K562 (cell line): ENCODE results near the gene OR13C8. TPM values are rescaled to one million over a fixed set of nuclear protein-coding genes. Genes with fewer than 3 reads are reported as not detected.

Source experiments
- ATAC-seq: fragments of 200-7000 bp; cut with Tn5 transposase; 3 replicates; pipeline ENCODE4 v1.9.1; 2020; ENCODE audit warnings: moderate library complexity
- BruUV-seq: library from RNA; stranded (reverse); fragments of 400-500 nt; replicated peaks from 2 replicates; lab custom pipeline; 2021; lab: Mats Ljungman, UMichigan
- CTCF ChIA-PET: fragments of 300-600 bp; formaldehyde crosslinking; extraction: SDS; loops from one replicate; lab custom pipeline; 2021; ENCODE audit warnings: low intra/inter-chr PET ratio; lab: Yijun Ruan, JAX
- POLR2A ChIA-PET: fragments of 300-600, 350-650 bp; sonication (Branson Sonifier 250); formaldehyde crosslinking; extraction: SDS; loops from one replicate; lab custom pipeline; 2021; ENCODE audit warnings: antibody characterized with exemption, inconsistent platforms; lab: Yijun Ruan, JAX
- DNase-seq, 4 experiments: peaks; one replicate each; pipeline versions ENCODE4 v3.0.0 to v3.0.0-alpha.2; 2011 to 2018; ENCODE audit warnings: low spot score in 3 of 4, mixed read lengths in 3 of 4; ENCODE audit errors: extremely low read depth in 1 of 4
- FAIRE-seq: peaks from 2 replicates; lab custom pipeline; 2011; peaks lifted over from hg19 to GRCh38; lab: Jason Lieb, UNC
- H2AFZ ChIP-seq: 2 replicates; pipeline ENCODE4 v1.6.0; 2011; ENCODE audit warnings: low read depth, low read length, control low read depth, inconsistent platforms
- H3K27ac ChIP-seq: fragments of 200-600 bp; 3 replicates; pipeline ENCODE4 v1.8.0; 2011; ENCODE audit warnings: low read depth, mild to moderate bottlenecking, control low read depth, inconsistent platforms, low read length, moderate library complexity, mixed read lengths; ENCODE audit errors: extremely low read depth
- H3K27me3 ChIP-seq, 2 experiments: fragments of 300-600 bp in 1 of 2; 2 replicates in 1 of 2; 3 replicates in 1 of 2; pipeline versions ENCODE4 v1.6.0 to v1.8.0; 2011; ENCODE audit warnings: inconsistent platforms in 2 of 2, low read length in 2 of 2, mild to moderate bottlenecking in 1 of 2, mixed read lengths in 1 of 2, moderate library complexity in 1 of 2; ENCODE audit not compliant: control insufficient read depth in 2 of 2, insufficient read depth in 2 of 2
- H3K36me3 ChIP-seq: fragments of 300-600 bp; 3 replicates; pipeline ENCODE4 v1.8.0; 2011; ENCODE audit warnings: mild to moderate bottlenecking, low read length, inconsistent platforms; ENCODE audit not compliant: control insufficient read depth, insufficient read depth
- H3K4me1 ChIP-seq, 2 experiments: fragments of 200-600 bp in 1 of 2; replicated peaks in 1 of 2; 2 replicates in 1 of 2; 3 replicates in 1 of 2; pipeline versions ENCODE4 v1.5.1 to v1.8.0; 2011; ENCODE audit warnings: inconsistent platforms in 2 of 2, low read length in 2 of 2, mild to moderate bottlenecking in 1 of 2, mixed read lengths in 1 of 2, moderate library complexity in 1 of 2; ENCODE audit not compliant: control insufficient read depth in 2 of 2, insufficient read depth in 2 of 2
- H3K4me2 ChIP-seq: 2 replicates; pipeline ENCODE4 v1.6.1; 2011; ENCODE audit warnings: low read length, control low read depth, inconsistent platforms, mixed read lengths; ENCODE audit not compliant: insufficient read depth
- H3K4me3 ChIP-seq: fragments of 200-600 bp; sonication (generic), shearing (Covaris generic); 2 replicates; pipeline ENCODE4 v1.5.1; 2016; ENCODE audit warnings: control low read depth, inconsistent platforms
- H3K79me2 ChIP-seq: fragments of 200-600 bp; 3 replicates; pipeline ENCODE4 v1.8.0; 2011; ENCODE audit warnings: low read length, inconsistent platforms; ENCODE audit not compliant: control insufficient read depth, insufficient read depth
- H3K9ac ChIP-seq, 2 experiments: 2 replicates each; pipeline versions ENCODE4 v1.6.0 to v1.6.1; 2011; ENCODE audit warnings: low read depth in 2 of 2, low read length in 2 of 2, control low read depth in 1 of 2, inconsistent platforms in 1 of 2, mild to moderate bottlenecking in 1 of 2, mixed read lengths in 1 of 2; ENCODE audit not compliant: insufficient read depth in 1 of 2
- H3K9me1 ChIP-seq: one replicate; pipeline ENCODE4 v1.6.0; 2011; ENCODE audit warnings: inconsistent platforms, mild to moderate bottlenecking, low read length, moderate library complexity; ENCODE audit not compliant: control insufficient read depth, insufficient read depth
- H3K9me3 ChIP-seq: replicated peaks from 2 replicates; pipeline ENCODE4 v1.5.1; 2011; ENCODE audit warnings: low read depth, low read length, inconsistent platforms; ENCODE audit not compliant: control insufficient read depth, insufficient read depth
- H4K20me1 ChIP-seq: replicated peaks from 2 replicates; pipeline ENCODE4 v1.6.1; 2011; ENCODE audit warnings: low read length, inconsistent platforms, mixed read lengths; ENCODE audit not compliant: control insufficient read depth, insufficient read depth
- BACH1 ChIP-seq: fragments of 200-800 bp; sonication (Bioruptor generic); IDR thresholded peaks from 2 replicates; pipeline ENCODE4 v1.6.1; 2016; ENCODE audit warnings: missing genetic modification characterization, missing compliant biosample characterization
- BRD4 ChIP-seq: fragments of 200-600 bp; sonication (generic); IDR thresholded peaks from 2 replicates; pipeline ENCODE4 v1.6.1; 2017; ENCODE audit warnings: inconsistent platforms
- CC2D1A ChIP-seq: fragments of 450-650 bp; IDR thresholded peaks from 2 replicates; pipeline ENCODE4 v1.6.1; 2017; ENCODE audit warnings: mild to moderate bottlenecking
- DNMT1 ChIP-seq: fragments of 450-650 bp; IDR thresholded peaks from 2 replicates; pipeline ENCODE4 v1.6.1; 2016; ENCODE audit warnings: antibody characterized with exemption, mild to moderate bottlenecking
- EWSR1 ChIP-seq: fragments of 450-650 bp; IDR thresholded peaks from 2 replicates; pipeline ENCODE4 v1.6.1; 2018; ENCODE audit warnings: borderline replicate concordance, mild to moderate bottlenecking, low read depth, moderate library complexity; ENCODE audit not compliant: partially characterized antibody
- MITF ChIP-seq: IDR thresholded peaks from 2 replicates; pipeline ENCODE4 v1.6.1; 2014; ENCODE audit warnings: antibody characterized with exemption
- PRPF4 ChIP-seq: fragments of 200-400 bp; formaldehyde crosslinking; IDR thresholded peaks from one replicate; pipeline ENCODE4 v1.6.1; 2017; ENCODE audit warnings: low read length, low read depth, mild to moderate bottlenecking; ENCODE audit not compliant: insufficient read depth, poor library complexity, severe bottlenecking
- ZNF165 ChIP-seq: fragments of 250-450 bp; sonication (Bioruptor Pico); IDR thresholded peaks from 2 replicates; pipeline ENCODE4 v1.4.0; 2020; ENCODE audit warnings: borderline replicate concordance
- ZNF512 ChIP-seq: IDR thresholded peaks from 2 replicates; pipeline ENCODE4 v1.6.1; 2016; ENCODE audit warnings: missing genetic modification characterization, missing compliant biosample characterization
- ZNF655 ChIP-seq: fragments of 250-450 bp; sonication (Bioruptor Pico); IDR thresholded peaks from 2 replicates; pipeline ENCODE4 v1.5.0; 2021
- ZNF785 ChIP-seq: fragments of 250-450 bp; sonication (Bioruptor Pico); IDR thresholded peaks from 2 replicates; pipeline ENCODE4 v1.4.0; 2020; ENCODE audit warnings: mild to moderate bottlenecking
- WGBS: fragments of 100-300 bp; shearing (Covaris generic); methylation state at CpG from one replicate; pipeline ENCODE4 v1.1.6; 2016; ENCODE audit warnings: low coverage, mixed read lengths; ENCODE audit not compliant: insufficient coverage; ENCODE audit errors: missing lambda C conversion rate; 5-methylcytosine and 5-hydroxymethylcytosine counted together
- in situ Hi-C: fragments of 300-500 bp; cut with MboI; formaldehyde crosslinking; loops from 4 replicates; pipeline ENCODE4 v1.15.0; 2018; ENCODE audit warnings: inconsistent platforms, mixed read lengths
- intact Hi-C: fragments of 100-400 bp; cut with micrococcal nuclease; formaldehyde crosslinking; loops from 2 replicates; pipeline ENCODE4 v1.14.2; 2022
- polyA plus RNA-seq, 8 experiments: library from polyadenylated mRNA; depleted of rRNA in 4 of 8; stranded (reverse) in 5 of 8; unstranded in 3 of 8; fragments of >200 nt; fragmentation: Nextera tagmentation in 2 of 8; fragmentation: Illumina TruSeq in 1 of 8; extraction: Ambion mirVana in 2 of 8; extraction: Trizol in 1 of 8; gene quantifications; 2 replicates each; pipeline versions ENCODE4 v1.2.1 to v1.2.3, GENCODE V29; 2011 to 2014; ENCODE audit warnings: inconsistent platforms in 1 of 8, missing spikeins in 1 of 8
- total RNA-seq, 7 experiments: library from RNA; depleted of rRNA in 6 of 7; stranded (reverse); fragments of >200 nt in 6 of 7; fragmentation: Illumina TruSeq in 2 of 7; extraction: Trizol in 2 of 7; gene quantifications; 2 replicates each; pipeline versions ENCODE4 v1.2.1 to v1.2.3, GENCODE V29; 2011 to 2021; ENCODE audit warnings: low replicate concordance in 1 of 7

OR13C8 gene
- total and polyA plus RNA-seq, 9 of the 15 experiments (the other 6 are each of a cell fraction or from before 2014, with no cell fraction given), result not detected

- 13% methylated on average over 1 of the region's 1 CpG for WGBS
- POLR2A ChIA-PET, result no interaction called here
Observed at GRCh38 chr9:104580562-104580961, 11.6 kb downstream of the OR13C8 start.

More at GRCh38 chr9:104580562-104580961, 11.6 kb downstream of the OR13C8 start:
- H2AFZ ChIP-seq, result no peak overlapping the region
- no peak overlapping the region for H3K4me3 ChIP-seq
- CTCF ChIA-PET, result no interaction called here
- no peaks in the 10 kb centered on the region for H3K27me3 ChIP-seq
- intact Hi-C loops, result no loop called here
- no TSS peak for BruUV-seq
- H3K79me2 ChIP-seq, result no peaks in the 10 kb centered on the region
- TF ChIP-seq BACH1, result no peak
- no peak for TF ChIP-seq ZNF785 (CRISPR knock-in tag)
- no peak for TF ChIP-seq ZNF512 (tag)
- TF ChIP-seq ZNF165 (CRISPR knock-in tag), result no peak
- no peak for TF ChIP-seq CC2D1A
- TF ChIP-seq BRD4, result no peak
- no peak for TF ChIP-seq EWSR1
- TF ChIP-seq DNMT1, result no peak
- no peak for TF ChIP-seq PRPF4
- no peak for TF ChIP-seq ZNF655 (CRISPR knock-in tag)
- no peak for TF ChIP-seq MITF
- in situ Hi-C loops, result no loop called here
- H3K9me3 ChIP-seq, result no peaks in the 10 kb centered on the region; the same call in 1 of the 2 replicates
- H3K27ac ChIP-seq, result no peak overlapping the region
- ATAC-seq (no peak), FAIRE-seq (no peak), DNase-seq (no peak)
- H3K36me3 ChIP-seq, result no peaks in the 10 kb centered on the region
- H3K4me1 ChIP-seq, result no peaks in the 10 kb centered on the region
- no peak overlapping the region for H3K4me2 ChIP-seq
- no peaks in the 10 kb centered on the region for H4K20me1 ChIP-seq
- no peaks in the 10 kb centered on the region for H3K9me1 ChIP-seq
- H3K9ac ChIP-seq, result no peak overlapping the region
